Stimulated activated CD4-positive, alpha-beta T cell treated with anti-CD3 and anti-CD28 coated beads, Interleukin-4, amount 100 ng/mL, for 1 hour (primary cell): Measurements from ENCODE around the gene SYF2.
"Not testable (repeated sequence)": the region's sequence is repeated elsewhere in the genome, so short reads cannot be mapped to it uniquely, and the experiment has no call there.

Source experiments
- DNase-seq: peaks from one replicate; pipeline ENCODE4 v3.0.0-alpha.2; 2020

The SYF2 gene

DNA sequence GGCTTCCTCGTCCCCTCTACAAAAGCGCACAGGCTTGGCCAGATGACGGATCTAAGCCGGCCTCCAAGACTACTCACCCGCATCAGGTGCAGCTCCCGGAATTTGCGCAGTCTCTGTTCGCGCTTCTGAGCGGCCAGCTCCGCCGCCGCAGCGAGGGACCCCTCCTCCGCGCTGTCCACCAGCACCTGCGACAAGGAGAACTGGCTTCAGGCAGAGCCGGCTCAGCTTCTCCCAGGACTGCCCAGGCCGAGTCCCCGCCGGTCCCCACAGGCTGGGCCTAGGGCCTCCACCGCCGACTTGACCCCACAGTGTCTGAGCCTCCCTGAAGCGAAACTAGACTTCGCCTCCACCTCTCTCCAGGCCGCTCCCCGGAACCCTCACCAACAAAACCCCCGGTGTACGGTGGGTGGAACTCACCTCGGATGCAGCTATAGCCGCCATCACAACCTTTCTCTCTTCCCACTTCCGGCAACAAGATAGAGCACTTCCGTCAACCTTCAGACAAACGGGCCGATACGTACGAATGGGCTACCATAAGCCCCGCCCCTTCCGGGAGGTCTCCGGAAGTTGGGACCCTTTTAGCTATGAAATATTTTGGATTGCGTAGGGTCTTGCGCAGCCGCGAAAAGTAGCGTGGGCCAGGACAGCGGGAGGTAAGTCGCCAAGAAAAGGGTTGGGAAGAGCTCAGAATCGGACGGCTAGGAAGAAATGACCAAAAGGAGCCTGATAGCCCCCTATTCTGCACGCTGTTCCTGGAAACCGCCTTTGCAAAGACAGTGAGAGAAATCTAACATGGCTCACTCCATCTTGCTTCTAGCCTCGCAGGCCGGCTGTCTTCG lies at the start of gene SYF2:
Gene SYF2, minus strand, starts transcription at position 476 of the 839 bp plus-strand sequence. Its CDS starts 35 bp downstream, at position 441.
- DNase-seq: peak; percentile 86

GRCh38 chr1:25279693-25280111 lies 47.4 kb upstream of the SYF2 start:
- not testable (repeated sequence) for DNase-seq

DNA sequence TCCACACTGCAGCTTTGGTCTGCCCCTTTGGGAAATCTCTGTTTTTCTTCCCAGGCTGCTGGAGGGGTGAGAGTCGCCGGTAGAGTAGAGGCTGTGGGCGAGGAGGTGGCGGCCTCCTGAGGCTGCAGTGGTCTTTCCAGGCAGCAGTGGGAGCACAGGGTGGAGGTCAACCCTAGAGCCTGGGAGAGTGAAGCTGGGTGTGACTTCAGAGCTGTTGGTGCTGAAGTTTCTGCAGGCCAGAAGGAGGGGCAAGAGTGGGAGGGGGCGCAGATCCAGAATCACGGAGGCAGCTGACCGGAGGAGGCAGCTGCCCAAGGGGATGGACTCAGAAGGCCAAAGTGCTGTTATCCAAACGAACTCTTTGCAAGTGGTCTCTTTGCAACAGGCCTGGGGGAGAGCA lies 46.5 kb upstream of the SYF2 start:
- not testable (repeated sequence) for DNase-seq

GRCh38 chr1:25278358-25278757 lies 46.1 kb upstream of the SYF2 start:
- not testable (repeated sequence) for DNase-seq

DNA sequence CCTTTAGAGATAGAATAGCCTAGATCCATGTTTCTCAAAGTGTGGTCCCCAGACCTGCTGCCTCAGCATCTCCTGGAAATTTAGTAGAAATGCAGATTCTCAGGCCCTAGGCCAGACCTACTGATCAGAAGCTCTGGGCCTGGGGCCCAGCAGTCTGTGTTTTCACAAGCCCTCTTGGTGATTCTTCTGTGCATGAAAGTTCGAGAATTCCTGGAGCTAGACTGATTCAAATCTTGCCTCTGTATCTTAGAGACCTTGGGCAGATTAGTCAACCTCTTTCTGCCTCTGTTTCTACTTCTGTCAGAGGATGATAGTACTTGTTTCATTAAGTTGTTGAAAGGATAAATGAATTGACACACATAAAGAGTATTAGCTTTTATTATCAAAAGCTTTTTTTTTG lies 45.0 kb upstream of the SYF2 start:
- not testable (repeated sequence) for DNase-seq

- not testable (repeated sequence) for DNase-seq
These were observed 43.3 kb upstream of the SYF2 start for GRCh38 chr1:25275648-25276047.

- DNase-seq: not testable (repeated sequence)
These were observed 39.9 kb upstream of the SYF2 start, which contains the start of gene RHD for GRCh38 chr1:25272238-25272637. Gene RHD (plus strand): TSS chr1:25272509. CDS start chr1:25272548, 39 bp downstream.

GRCh38 chr1:25268143-25268760 lies 36.0 kb upstream of the SYF2 start:
- DNase-seq: not testable (repeated sequence)

- peak; percentile 92 for DNase-seq
These were observed 35.2 kb upstream of the SYF2 start for GRCh38 chr1:25267288-25268142.

- DNase-seq: peak; percentile 13
These were observed 34.4 kb upstream of the SYF2 start for GRCh38 chr1:25266554-25267287.

DNA sequence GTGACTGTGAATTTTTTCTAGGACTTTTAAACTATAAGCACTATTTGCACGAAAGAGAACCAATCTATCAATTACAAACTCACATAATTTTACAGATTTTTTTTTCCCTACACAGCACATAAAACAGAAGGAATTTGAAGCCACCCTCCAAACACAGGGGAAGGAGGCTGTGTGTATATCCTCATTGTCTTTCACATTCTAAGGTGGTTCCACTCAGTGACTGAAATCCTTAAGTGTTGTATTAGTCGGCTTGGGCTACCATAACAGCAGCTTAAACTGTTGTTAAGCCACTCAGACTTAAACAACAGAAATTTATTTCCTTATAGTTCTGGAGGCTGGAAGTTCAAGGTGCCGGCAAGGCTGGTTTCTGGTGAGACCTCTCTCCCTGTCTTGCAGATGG lies 28.0 kb upstream of the SYF2 start:
- not testable (repeated sequence) for DNase-seq

- DNase-seq: not testable (repeated sequence)
These were observed 27.5 kb upstream of the SYF2 start for GRCh38 chr1:25259813-25260212.

DNA sequence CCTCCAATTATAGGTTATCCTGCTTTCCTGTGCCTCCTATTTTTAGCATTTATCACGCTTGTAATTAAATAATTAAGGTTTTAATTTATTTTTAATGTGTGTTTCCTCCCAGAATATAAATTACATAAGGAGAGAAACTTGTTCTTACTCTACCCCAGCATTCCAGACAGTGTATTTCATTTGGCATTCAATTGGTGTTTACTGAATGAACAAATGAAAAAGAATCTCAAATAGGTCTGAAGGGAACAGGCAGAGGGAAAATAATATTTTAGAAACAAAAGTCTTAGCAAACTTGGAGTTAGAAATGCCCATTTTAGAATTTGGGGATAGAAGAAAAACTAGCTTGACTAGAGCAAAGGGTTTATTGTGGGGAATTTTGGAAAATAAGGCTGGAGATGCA lies 24.9 kb upstream of the SYF2 start:
- no peak for DNase-seq

DNA sequence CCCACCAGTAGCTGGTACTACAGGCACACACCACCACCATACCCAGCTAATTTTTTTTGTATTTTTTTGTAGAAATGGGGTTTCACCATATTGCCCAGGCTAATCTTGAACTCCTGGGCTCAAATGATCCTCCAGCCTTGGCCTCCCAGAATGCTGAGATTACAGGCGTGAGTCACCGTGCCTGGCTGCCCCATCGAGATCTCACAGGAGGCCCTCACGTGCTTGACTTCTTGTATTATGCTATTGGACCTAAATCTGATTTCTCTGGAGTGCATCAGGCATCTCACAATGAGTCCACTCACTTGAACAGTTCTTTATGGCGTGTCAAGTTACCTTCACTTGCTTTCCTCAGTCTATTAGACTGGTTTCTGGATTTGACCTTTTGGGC lies 24.3 kb upstream of the SYF2 start:
- no peak for DNase-seq

- DNase-seq: no peak
These were observed 23.6 kb upstream of the SYF2 start for GRCh38 chr1:25255706-25256577.

GRCh38 chr1:25253911-25254310 lies 21.6 kb upstream of the SYF2 start:
- DNase-seq: no peak

- no peak for DNase-seq
These were observed 15.8 kb upstream of the SYF2 start for GRCh38 chr1:25247829-25248754.

DNA sequence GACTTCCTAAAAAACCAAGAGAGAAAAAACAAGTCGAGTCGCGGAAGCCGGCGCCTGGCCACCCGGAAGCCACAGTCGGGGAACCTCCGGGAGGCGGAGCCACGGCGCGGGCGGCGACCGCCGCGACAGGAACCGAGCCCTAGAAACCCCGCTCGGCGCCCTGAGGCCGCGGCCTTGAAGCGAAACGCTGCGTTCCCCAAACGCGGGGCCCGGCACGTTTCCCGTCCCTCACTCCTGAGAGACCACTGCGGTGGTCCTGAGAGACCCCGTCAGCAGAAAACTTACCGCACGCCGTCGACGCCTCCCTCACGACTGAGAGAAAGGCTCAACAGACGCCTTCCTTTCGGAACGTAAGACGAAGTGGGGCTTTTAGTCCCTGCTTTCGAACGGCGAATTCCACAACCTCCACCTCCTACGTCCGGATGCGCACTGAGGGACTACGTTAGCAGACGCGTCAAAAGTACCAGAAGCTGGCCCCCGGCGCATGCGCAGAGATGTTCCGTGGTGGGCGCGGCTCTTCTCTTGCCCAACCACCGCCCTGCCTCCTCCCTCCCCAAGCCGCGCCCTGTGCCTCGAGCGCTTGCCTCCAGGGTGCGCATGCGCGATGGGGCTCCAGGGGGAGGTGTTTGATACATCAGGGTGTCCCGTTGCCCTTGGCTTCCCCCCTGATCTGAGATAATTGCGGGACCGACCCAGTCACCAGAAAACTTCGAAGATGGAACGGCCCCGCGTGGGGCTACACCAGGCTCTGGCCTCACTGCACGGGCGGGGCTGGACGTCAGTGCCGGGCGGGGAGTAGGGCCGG lies 14.9 kb upstream of the SYF2 start, which contains the start of gene RSRP1:
Gene RSRP1, minus strand, starts transcription at position 431 of the 805 bp plus-strand sequence. CDS start 491 bp downstream, outside the sequence.
- DNase-seq: peak; percentile 100

- DNase-seq: peak; percentile 32
These were observed 14.3 kb upstream of the SYF2 start for GRCh38 chr1:25246600-25247023.
